Gastrocnemius medialis (tissue), 4 donors: ENCODE results near the gene MILR1.

Experiments used
- POLR2A ChIP-seq, 2 donors: fragments of 450-650 bp; IDR thresholded peaks; one replicate each; pipeline ENCODE4 v1.6.1; 2017; ENCODE audit warnings: antibody characterized with exemption in 2 of 2, mild to moderate bottlenecking in 2 of 2, moderate library complexity in 2 of 2
- TF ChIP-seq, protein P1 (sequence below), 5 experiments: fragments of 450-650 bp in 3 of 5; fragments of 200-600 bp in 2 of 5; sonication (generic) in 2 of 5; IDR thresholded peaks in 4 of 5; conservative IDR thresholded peaks in 1 of 5; 1 replicate in 4 of 5; 2 replicates in 1 of 5; pipeline ENCODE4 v1.5.1; 2016 to 2019; ENCODE audit warnings: antibody characterized with exemption in 5 of 5, mild to moderate bottlenecking in 3 of 5, moderate library complexity in 3 of 5

DNA sequence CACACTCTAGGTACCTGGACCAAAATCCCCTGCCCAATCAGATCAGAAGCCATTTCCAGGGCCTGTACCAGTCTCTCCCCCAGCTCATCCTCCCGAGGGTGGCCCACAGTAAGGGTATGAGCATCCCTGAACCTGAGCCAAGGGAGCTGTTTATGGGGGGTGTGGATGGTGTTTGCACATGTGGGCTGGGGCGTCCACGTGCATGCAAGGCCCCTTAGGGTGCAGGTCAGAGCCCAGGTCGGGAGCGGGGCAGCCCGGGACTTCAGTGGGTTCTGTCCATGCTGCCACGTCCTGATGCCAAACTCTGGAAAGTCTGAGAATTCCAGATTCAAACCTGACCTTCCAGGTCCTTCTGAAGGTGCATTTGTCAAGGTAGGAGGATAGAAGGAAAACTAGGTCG is 9.8 kb downstream of the MILR1 start:
- TF ChIP-seq POLR2A (IDR thresholded peaks at IDR 0.05), result no peak
- TF ChIP-seq, protein P1, sequence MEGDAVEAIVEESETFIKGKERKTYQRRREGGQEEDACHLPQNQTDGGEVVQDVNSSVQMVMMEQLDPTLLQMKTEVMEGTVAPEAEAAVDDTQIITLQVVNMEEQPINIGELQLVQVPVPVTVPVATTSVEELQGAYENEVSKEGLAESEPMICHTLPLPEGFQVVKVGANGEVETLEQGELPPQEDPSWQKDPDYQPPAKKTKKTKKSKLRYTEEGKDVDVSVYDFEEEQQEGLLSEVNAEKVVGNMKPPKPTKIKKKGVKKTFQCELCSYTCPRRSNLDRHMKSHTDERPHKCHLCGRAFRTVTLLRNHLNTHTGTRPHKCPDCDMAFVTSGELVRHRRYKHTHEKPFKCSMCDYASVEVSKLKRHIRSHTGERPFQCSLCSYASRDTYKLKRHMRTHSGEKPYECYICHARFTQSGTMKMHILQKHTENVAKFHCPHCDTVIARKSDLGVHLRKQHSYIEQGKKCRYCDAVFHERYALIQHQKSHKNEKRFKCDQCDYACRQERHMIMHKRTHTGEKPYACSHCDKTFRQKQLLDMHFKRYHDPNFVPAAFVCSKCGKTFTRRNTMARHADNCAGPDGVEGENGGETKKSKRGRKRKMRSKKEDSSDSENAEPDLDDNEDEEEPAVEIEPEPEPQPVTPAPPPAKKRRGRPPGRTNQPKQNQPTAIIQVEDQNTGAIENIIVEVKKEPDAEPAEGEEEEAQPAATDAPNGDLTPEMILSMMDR (IDR thresholded peaks at IDR 0.05 in 4 of 5, conservative IDR thresholded peaks at IDR 0.05 in 1 of 5), result no peak
